ENCODE results near the gene CNIH3. TPM values are rescaled to one million over a fixed set of nuclear protein-coding genes. Genes with fewer than 3 reads are reported as not detected.

CNIH3 gene
- total RNA-seq, 4 donors from 2014 or later = not detected

DNA sequence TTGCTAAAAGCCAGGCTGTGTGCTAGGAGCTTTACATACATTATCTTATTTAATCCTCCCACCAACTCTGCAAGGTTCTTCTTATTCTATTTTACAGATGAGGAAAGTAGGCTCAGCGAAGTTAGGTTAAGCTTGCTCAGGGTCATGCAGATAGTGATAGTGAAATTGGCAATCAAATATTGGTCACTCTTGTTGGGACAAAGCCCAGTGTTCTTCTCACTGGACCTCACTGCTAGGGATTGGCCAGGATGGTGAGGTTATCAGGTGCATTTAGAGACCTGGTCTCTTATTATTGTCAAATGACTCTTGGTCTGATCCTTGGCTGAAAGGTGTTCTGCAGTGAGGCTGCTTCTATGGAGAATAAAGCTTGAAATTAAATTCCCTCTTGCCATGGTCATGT is 145.1 kb downstream of the CNIH3 start:
- TF ChIP-seq CTCF (IDR thresholded peaks at IDR 0.05) = no peak
- TF ChIP-seq POLR2A (IDR thresholded peaks at IDR 0.05) = no peak
- no peak for DNase-seq
- H3K9me3 ChIP-seq = no peaks in the 10 kb centered on the region
- H3K4me3 ChIP-seq = no peak overlapping the region
- H3K36me3 ChIP-seq = no peaks in the 10 kb centered on the region
- H3K4me1 ChIP-seq = no peaks in the 10 kb centered on the region
- no peak overlapping the region for H3K27ac ChIP-seq
- no peaks in the 10 kb centered on the region for H3K27me3 ChIP-seq

GRCh38 chr1:224762046-224762445 is 145.9 kb downstream of the CNIH3 start:
- Histone ChIP-seq H3K27ac (no peak overlapping the region), H3K4me1 (no peaks in the 10 kb centered on the region), H3K4me3 (no peak overlapping the region), H3K36me3 (no peaks in the 10 kb centered on the region), H3K9me3 (no peaks in the 10 kb centered on the region), H3K27me3 (no peaks in the 10 kb centered on the region)
- TF ChIP-seq CTCF (IDR thresholded peaks at IDR 0.05) (no peak), POLR2A (IDR thresholded peaks at IDR 0.05) (no peak)
- DNase-seq = no peak

DNA sequence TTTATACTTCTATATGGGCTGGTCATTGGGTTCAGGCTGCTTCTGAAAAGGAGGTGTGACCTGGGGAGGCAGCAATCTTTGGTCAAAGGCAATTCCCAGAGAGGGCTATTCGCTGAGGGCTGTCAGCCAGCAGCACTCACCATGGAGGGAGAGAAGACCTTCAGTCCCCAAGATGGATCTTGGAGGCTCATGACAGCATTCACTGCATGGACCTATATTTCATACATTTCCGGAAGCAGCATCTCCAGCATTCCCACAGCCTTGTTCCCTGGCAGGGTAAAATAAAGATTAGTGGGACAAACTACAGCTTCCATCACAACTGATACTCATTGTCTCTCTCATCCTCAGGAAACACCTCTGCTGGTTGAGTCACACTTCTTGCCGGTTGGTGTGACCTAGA is 146.6 kb downstream of the CNIH3 start:
- no peaks in the 10 kb centered on the region for H3K27me3 ChIP-seq
- no peak overlapping the region for H3K4me3 ChIP-seq
- no peaks in the 10 kb centered on the region for H3K9me3 ChIP-seq
- H3K36me3 ChIP-seq = no peaks in the 10 kb centered on the region
- no peak overlapping the region for H3K27ac ChIP-seq
- no peak for TF ChIP-seq POLR2A (IDR thresholded peaks at IDR 0.05)
- TF ChIP-seq CTCF (IDR thresholded peaks at IDR 0.05) = no peak
- H3K4me1 ChIP-seq = no peaks in the 10 kb centered on the region
- DNase-seq = no peak

DNA sequence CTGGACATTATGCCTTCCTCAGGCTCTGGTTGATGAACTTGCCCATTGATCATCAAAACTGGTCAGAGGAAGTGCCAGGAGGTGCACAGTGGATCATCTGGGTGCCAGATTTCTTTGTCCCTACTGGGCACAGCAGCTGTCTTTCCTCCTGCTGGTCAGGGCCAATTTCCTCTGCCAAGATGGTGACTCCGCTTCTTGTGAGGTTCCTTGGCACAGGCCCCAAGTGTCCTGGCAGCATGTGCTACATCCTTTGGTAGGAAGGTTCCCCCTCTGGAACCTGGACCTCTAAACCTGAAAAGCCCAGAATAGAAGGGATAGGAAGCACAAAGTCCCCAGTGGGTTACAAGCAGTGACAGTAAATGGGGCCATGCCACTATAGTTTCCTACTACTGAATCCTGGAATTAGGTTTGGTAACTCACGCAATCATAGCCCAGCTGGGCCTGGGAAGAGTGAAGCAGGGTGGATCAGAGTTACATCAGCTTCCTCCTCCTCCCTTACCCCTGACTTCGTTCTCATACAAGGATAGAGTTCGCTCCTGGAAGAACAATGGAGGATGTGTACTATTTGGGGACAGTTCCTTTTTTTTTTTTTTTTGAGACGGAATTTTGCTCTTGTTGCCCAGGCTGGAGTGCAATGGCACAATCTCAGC is 147.1 kb downstream of the CNIH3 start:
- Histone ChIP-seq H3K36me3 (no peaks in the 10 kb centered on the region), H3K9me3 (no peaks in the 10 kb centered on the region), H3K4me3 (no peak overlapping the region), H3K27me3 (no peaks in the 10 kb centered on the region), H3K27ac (no peak overlapping the region), H3K4me1 (no peaks in the 10 kb centered on the region)
- no peak for TF ChIP-seq CTCF (IDR thresholded peaks at IDR 0.05)
- no peak for DNase-seq

GRCh38 chr1:224766266-224766665 is 150.1 kb downstream of the CNIH3 start:
- H3K27ac ChIP-seq = no peak overlapping the region
- no peaks in the 10 kb centered on the region for H3K9me3 ChIP-seq
- H3K36me3 ChIP-seq = no peaks in the 10 kb centered on the region
- no peaks in the 10 kb centered on the region for H3K4me1 ChIP-seq
- no peaks in the 10 kb centered on the region for H3K27me3 ChIP-seq
- H3K4me3 ChIP-seq = no peak overlapping the region
- no peak for TF ChIP-seq POLR2A (IDR thresholded peaks at IDR 0.05)
- no peak for TF ChIP-seq CTCF (IDR thresholded peaks at IDR 0.05)
- DNase-seq = no peak

DNA sequence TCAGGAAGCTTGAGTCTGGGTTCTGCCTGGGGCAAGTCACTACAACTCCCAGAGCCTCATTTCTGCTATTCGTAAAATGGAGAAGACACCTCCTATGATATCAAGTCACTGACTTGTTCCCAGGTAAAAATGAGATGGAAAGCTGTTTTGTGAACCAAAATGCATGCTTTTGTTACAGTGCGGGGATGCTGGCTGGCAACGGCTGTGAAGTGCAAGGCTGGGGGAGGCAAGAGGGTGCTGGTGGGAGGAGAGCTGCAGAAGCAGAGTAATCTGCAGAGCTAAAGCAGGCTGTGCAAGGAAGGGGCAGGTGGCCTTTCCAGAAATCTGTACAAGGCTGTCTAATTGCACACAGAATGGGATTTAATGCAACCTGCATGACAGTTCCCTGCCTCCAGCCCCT is 150.9 kb downstream of the CNIH3 start:
- no peak overlapping the region for H3K4me3 ChIP-seq
- no peak for DNase-seq
- H3K36me3 ChIP-seq = no peaks in the 10 kb centered on the region
- H3K9me3 ChIP-seq = no peaks in the 10 kb centered on the region
- no peaks in the 10 kb centered on the region for H3K4me1 ChIP-seq
- H3K27ac ChIP-seq = no peak overlapping the region
- H3K27me3 ChIP-seq = no peaks in the 10 kb centered on the region
- TF ChIP-seq POLR2A (IDR thresholded peaks at IDR 0.05) = no peak
- TF ChIP-seq CTCF (IDR thresholded peaks at IDR 0.05) = no peak
